ENCODE results near the gene FZD4.

The FZD4 gene

DNA sequence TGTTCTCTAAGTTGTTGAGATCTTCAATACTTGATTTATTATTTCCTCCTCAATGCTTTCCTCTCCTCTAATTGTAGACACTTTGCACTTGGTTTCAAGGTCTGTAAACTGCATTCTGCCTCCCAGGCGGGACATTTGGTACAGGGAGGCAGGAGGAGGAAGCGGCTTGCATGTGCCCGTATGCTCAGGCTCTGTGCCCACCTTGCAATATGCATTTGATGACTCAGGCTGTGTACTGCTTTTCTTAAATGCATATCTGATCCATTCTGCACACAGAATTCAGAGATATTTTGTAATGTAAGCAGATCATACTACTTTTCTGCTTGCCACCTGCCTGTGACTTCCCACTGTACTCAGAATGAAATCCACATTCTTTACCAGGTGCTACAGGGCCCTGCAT lies 55.0 kb downstream of the FZD4 start:
- H3K4me3 ChIP-seq (ENCODE audit: low read depth, low read length): no peak overlapping the region
- TF ChIP-seq, protein P1, sequence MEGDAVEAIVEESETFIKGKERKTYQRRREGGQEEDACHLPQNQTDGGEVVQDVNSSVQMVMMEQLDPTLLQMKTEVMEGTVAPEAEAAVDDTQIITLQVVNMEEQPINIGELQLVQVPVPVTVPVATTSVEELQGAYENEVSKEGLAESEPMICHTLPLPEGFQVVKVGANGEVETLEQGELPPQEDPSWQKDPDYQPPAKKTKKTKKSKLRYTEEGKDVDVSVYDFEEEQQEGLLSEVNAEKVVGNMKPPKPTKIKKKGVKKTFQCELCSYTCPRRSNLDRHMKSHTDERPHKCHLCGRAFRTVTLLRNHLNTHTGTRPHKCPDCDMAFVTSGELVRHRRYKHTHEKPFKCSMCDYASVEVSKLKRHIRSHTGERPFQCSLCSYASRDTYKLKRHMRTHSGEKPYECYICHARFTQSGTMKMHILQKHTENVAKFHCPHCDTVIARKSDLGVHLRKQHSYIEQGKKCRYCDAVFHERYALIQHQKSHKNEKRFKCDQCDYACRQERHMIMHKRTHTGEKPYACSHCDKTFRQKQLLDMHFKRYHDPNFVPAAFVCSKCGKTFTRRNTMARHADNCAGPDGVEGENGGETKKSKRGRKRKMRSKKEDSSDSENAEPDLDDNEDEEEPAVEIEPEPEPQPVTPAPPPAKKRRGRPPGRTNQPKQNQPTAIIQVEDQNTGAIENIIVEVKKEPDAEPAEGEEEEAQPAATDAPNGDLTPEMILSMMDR (IDR thresholded peaks at IDR 0.05; ENCODE audit: low read depth, low read length, missing control alignments): no peak
- DNase-seq (ENCODE audit: low read depth): no peak
- in situ Hi-C loops (cut with HindIII; ENCODE audit: low sequenced_read_pairs): no loop called here

DNA sequence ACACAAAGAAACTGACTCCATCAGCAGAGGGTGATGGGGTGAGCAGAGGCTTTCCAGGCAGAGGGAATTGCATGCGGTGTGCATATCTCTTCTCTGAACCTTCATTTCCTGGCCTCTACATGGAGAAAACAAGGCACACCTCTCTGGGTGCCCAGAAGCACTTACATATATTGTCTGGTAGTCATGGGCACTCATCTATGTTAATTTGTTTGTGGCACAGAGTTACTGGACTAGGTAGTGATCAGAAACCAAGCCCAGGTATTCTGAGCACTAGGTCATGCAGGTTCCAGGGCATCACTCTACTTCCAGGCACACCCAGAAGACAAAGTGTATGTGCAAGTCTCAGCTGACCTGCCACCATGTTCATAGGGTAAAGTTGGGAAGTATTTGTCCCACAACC lies 56.5 kb downstream of the FZD4 start:
- TF ChIP-seq, protein P1 (IDR thresholded peaks at IDR 0.05; ENCODE audit: low read depth, low read length, missing control alignments): no peak
- H3K4me3 ChIP-seq (ENCODE audit: low read depth, low read length): no peak overlapping the region
- DNase-seq (ENCODE audit: low read depth): no peak
- in situ Hi-C loops (cut with HindIII; ENCODE audit: low sequenced_read_pairs): no loop called here

DNA sequence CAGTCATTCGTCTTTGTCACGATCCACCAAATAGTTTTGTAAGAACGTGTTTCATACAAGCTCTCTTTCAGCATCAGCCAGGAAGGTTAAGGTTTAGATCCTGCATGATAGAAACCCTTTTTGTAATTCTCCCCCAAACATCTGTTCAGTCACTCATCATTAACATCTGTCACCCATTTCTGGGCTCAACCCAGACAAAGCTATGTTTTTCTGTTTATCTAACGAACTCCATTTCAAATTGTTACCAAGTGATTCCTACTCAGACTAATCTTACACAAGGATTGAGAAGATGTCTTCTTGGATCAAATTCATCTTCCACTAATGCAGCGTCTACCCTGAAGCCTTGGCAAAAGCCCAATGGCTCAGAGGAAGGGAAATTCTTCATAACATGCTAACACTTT lies 58.8 kb downstream of the FZD4 start:
- DNase-seq (ENCODE audit: low read depth): peak; percentile 22
- TF ChIP-seq, protein P1 (IDR thresholded peaks at IDR 0.05; ENCODE audit: low read depth, low read length, missing control alignments): no peak
- in situ Hi-C loops (cut with HindIII; ENCODE audit: low sequenced_read_pairs): no loop called here
- H3K4me3 ChIP-seq (ENCODE audit: low read depth, low read length): no peak overlapping the region
